Panc1 (cell line): ENCODE measurements around the gene SH3TC1. TPM values are rescaled to one million over a fixed set of nuclear protein-coding genes. Genes with fewer than 3 reads are reported as not detected.

ENCODE experiments used
- ATAC-seq: fragments of 200-7000 bp; cut with Tn5 transposase; 2 replicates; pipeline ENCODE4 v1.9.1; 2020; ENCODE audit warnings: mild to moderate bottlenecking, moderate library complexity
- BruUV-seq: library from RNA; stranded (reverse); fragments of 400-500 nt; replicated peaks from 2 replicates; lab custom pipeline; 2021; lab: Mats Ljungman, UMichigan
- CTCF ChIA-PET: fragments of 300-600 bp; sonication (Branson Sonifier 250); formaldehyde crosslinking; loops from one replicate; lab custom pipeline; 2022; ENCODE audit warnings: antibody characterized with exemption; lab: Charles Lee
- POLR2A ChIA-PET: fragments of 300-600 bp; sonication (Branson Sonifier 250); formaldehyde crosslinking; loops from one replicate; lab custom pipeline; 2022; ENCODE audit warnings: antibody characterized with exemption; lab: Charles Lee
- DNase-seq: peaks from one replicate; pipeline ENCODE4 v3.0.0-alpha.2; 2010; ENCODE audit warnings: low read depth, low spot score
- H3K27ac ChIP-seq: 2 replicates; pipeline ENCODE4 v1.5.1; 2011; ENCODE audit warnings: mild to moderate bottlenecking, low read length, inconsistent platforms
- H3K27me3 ChIP-seq: fragments of 200-500 bp; sonication (Bioruptor generic); 2 replicates; pipeline ENCODE4 v1.6.0; 2014; ENCODE audit warnings: low read length, inconsistent platforms; ENCODE audit not compliant: control insufficient read depth, insufficient read depth
- H3K36me3 ChIP-seq: fragments of 200-500 bp; sonication (Bioruptor generic); 2 replicates; pipeline ENCODE4 v1.5.1; 2014; ENCODE audit warnings: inconsistent platforms, mild to moderate bottlenecking, low read length, moderate library complexity; ENCODE audit not compliant: control insufficient read depth, insufficient read depth
- H3K4me1 ChIP-seq: 2 replicates; pipeline ENCODE4 v1.5.1; 2011; ENCODE audit warnings: inconsistent platforms, mild to moderate bottlenecking, low read length, moderate library complexity; ENCODE audit not compliant: control insufficient read depth, insufficient read depth
- H3K4me3 ChIP-seq, 2 experiments: 2 replicates each; pipeline ENCODE4 v1.5.1; 2011 to 2012; ENCODE audit warnings: low read depth in 2 of 2, low read length in 2 of 2, mild to moderate bottlenecking in 2 of 2, inconsistent platforms in 1 of 2, moderate library complexity in 1 of 2
- H3K9me3 ChIP-seq: fragments of 200-500 bp; sonication (Bioruptor generic); 2 replicates; pipeline ENCODE4 v1.5.1; 2014; ENCODE audit warnings: low read depth, mild to moderate bottlenecking, inconsistent platforms, low read length, moderate library complexity; ENCODE audit not compliant: control insufficient read depth, insufficient read depth
- POLR2AphosphoS5 ChIP-seq: IDR thresholded peaks from 2 replicates; pipeline ENCODE4 v1.6.1; 2012; ENCODE audit warnings: mild to moderate bottlenecking, low read depth, low read length, moderate library complexity
- SIN3A ChIP-seq: IDR thresholded peaks from 2 replicates; pipeline ENCODE4 v1.6.1; 2012; ENCODE audit warnings: low read depth, mild to moderate bottlenecking, low read length, moderate library complexity, borderline replicate concordance; ENCODE audit not compliant: insufficient read depth
- TCF7L2 ChIP-seq: IDR thresholded peaks from 2 replicates; pipeline ENCODE4 v1.6.1; 2011; ENCODE audit warnings: mild to moderate bottlenecking, low read depth, low read length, inconsistent platforms
- in situ Hi-C: cut with HindIII; loops from 2 replicates; pipeline ENCODE4 v1.10.0; 2016; ENCODE audit warnings: low sequenced_read_pairs, low pct_unique_long_range_greater_than_20kb
- intact Hi-C: fragments of 100-400 bp; cut with micrococcal nuclease; formaldehyde crosslinking; loops from one replicate; pipeline ENCODE4 v1.10.0; 2022; ENCODE audit not compliant: unreplicated experiment
- total RNA-seq: library from RNA; stranded (reverse); gene quantifications from one replicate; pipeline ENCODE4 v1.2.1, GENCODE V29; 2021; ENCODE audit not compliant: unreplicated experiment
- TF ChIP-seq, protein P1 (sequence below), 2 experiments: IDR thresholded peaks; 2 replicates each; pipeline ENCODE4 v1.6.1; 2011 to 2012; ENCODE audit warnings: low read depth in 2 of 2, control low read depth in 1 of 2, low read length in 1 of 2, mild to moderate bottlenecking in 1 of 2, moderate library complexity in 1 of 2; ENCODE audit not compliant: insufficient read depth in 1 of 2
- TF ChIP-seq, protein P2 (sequence below): fragments of 450-650 bp; IDR thresholded peaks from 2 replicates; pipeline ENCODE4 v1.5.1; 2017; ENCODE audit warnings: mild to moderate bottlenecking

The SH3TC1 gene
- total RNA-seq, 1 experiment from 2014 or later = 4.5 TPM

DNA sequence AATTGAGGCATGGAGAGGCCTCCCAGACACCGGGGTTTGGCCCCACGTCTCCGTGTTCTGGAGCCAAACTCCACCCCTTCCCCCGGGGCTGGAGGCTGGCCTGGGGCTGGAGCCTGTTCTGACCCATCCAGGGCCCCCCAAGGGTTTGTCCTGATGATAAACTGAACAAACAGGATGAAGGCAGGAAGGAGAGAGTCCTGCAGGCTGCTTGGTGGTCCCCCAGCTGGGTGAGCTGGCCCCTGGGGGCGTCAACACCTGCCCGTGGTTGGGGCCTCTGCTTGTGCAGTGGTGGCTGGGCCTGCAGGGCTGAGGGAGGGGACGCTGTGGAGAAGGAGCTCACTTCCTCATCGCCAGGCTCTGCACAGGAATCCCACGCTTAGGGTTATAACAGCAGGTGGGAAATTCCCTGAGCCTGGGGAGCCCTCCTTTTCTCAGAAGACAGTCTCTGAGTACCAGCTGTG, 2.3 kb downstream of the SH3TC1 start:
- DNase-seq (no peak), ATAC-seq (no peak)
- CTCF ChIA-PET = no interaction called here
- in situ Hi-C loops (no loop called here), intact Hi-C loops (no loop called here)
- no peak for TF ChIP-seq SIN3A
- no peak for TF ChIP-seq POLR2AphosphoS5
- TF ChIP-seq, protein P1, sequence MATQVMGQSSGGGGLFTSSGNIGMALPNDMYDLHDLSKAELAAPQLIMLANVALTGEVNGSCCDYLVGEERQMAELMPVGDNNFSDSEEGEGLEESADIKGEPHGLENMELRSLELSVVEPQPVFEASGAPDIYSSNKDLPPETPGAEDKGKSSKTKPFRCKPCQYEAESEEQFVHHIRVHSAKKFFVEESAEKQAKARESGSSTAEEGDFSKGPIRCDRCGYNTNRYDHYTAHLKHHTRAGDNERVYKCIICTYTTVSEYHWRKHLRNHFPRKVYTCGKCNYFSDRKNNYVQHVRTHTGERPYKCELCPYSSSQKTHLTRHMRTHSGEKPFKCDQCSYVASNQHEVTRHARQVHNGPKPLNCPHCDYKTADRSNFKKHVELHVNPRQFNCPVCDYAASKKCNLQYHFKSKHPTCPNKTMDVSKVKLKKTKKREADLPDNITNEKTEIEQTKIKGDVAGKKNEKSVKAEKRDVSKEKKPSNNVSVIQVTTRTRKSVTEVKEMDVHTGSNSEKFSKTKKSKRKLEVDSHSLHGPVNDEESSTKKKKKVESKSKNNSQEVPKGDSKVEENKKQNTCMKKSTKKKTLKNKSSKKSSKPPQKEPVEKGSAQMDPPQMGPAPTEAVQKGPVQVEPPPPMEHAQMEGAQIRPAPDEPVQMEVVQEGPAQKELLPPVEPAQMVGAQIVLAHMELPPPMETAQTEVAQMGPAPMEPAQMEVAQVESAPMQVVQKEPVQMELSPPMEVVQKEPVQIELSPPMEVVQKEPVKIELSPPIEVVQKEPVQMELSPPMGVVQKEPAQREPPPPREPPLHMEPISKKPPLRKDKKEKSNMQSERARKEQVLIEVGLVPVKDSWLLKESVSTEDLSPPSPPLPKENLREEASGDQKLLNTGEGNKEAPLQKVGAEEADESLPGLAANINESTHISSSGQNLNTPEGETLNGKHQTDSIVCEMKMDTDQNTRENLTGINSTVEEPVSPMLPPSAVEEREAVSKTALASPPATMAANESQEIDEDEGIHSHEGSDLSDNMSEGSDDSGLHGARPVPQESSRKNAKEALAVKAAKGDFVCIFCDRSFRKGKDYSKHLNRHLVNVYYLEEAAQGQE (IDR thresholded peaks at IDR 0.05; ENCODE audit: insufficient read depth in 1 of 2, low read depth in 2 of 2, low read length in 1 of 2) = no peak
- no peak for TF ChIP-seq TCF7L2
- TF ChIP-seq, protein P2, sequence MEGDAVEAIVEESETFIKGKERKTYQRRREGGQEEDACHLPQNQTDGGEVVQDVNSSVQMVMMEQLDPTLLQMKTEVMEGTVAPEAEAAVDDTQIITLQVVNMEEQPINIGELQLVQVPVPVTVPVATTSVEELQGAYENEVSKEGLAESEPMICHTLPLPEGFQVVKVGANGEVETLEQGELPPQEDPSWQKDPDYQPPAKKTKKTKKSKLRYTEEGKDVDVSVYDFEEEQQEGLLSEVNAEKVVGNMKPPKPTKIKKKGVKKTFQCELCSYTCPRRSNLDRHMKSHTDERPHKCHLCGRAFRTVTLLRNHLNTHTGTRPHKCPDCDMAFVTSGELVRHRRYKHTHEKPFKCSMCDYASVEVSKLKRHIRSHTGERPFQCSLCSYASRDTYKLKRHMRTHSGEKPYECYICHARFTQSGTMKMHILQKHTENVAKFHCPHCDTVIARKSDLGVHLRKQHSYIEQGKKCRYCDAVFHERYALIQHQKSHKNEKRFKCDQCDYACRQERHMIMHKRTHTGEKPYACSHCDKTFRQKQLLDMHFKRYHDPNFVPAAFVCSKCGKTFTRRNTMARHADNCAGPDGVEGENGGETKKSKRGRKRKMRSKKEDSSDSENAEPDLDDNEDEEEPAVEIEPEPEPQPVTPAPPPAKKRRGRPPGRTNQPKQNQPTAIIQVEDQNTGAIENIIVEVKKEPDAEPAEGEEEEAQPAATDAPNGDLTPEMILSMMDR = no peak
- no TSS peak for BruUV-seq
- Histone ChIP-seq H3K27ac (no peak overlapping the region), H3K36me3 (no peaks in the 10 kb centered on the region), H3K9me3 (no peaks in the 10 kb centered on the region), H3K4me3 (no peak overlapping the region), H3K27me3 (no peaks in the 10 kb centered on the region), H3K4me1 (peaks cover 12% of the 10 kb centered on the region)
- POLR2A ChIA-PET = no interaction called here

DNA sequence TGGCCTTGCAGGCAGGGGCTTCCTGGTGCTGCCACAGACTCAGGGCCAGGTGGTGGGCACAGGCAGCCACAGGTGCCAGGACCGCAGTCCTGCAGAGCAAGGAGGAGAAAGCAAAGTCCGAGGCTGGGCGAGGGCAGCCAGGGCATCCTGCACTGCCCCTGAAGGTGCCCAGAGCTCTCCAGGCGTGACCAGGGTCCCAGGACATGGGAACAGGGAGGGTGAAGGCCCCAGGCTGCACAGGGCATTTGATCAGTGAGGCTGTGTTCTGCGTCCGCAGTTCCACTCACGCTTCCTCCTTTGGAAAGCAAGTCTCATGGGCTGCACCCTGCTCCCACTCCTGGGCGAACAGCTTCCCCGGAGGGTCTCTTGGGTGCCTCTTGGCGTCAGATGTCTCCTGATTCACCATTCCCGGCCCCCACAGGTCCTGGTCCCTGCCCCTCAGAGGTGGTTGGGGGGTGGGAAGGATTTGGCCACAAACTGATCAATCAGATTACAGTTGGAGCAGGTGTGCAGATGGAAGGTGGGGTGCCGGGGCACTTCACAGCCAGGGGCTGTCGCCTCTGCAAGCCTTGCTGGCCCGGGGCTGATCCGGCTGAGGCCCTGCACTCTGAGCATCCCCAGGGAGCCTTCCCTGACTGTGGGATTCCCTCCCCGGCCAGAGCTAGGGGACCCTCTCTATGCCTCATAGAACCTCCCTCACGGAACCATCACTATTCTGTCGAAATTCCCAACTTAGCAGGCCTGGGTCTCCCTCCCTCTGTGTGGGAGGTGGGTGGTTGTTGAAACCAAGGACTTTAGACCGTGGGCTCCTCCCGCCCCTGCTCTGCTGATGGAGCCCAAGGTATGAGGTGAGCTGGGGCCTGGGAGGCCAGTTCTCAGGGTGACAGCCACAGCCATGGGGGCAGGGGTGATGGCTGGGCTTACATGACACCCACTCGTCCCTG, 3.3 kb downstream of the SH3TC1 start:
- CTCF ChIA-PET = no interaction called here

More for the DNA sequence above, 3.3 kb downstream of the SH3TC1 start:
- H3K36me3 ChIP-seq = no peaks in the 10 kb centered on the region
- H3K27ac ChIP-seq = no peak overlapping the region
- TF ChIP-seq TCF7L2 = no peak
- TF ChIP-seq, protein P1 (IDR thresholded peaks at IDR 0.05; ENCODE audit: insufficient read depth in 1 of 2, low read depth in 2 of 2, low read length in 1 of 2) = no peak
- TF ChIP-seq POLR2AphosphoS5 = no peak
- TF ChIP-seq, protein P2 = no peak
- no peak for TF ChIP-seq SIN3A
- in situ Hi-C loops = no loop called here
- DNase-seq (no peak), ATAC-seq (no peak)
- BruUV-seq = no TSS peak
- H3K27me3 ChIP-seq = no peaks in the 10 kb centered on the region
- H3K4me1 ChIP-seq = peaks cover 12% of the 10 kb centered on the region
- intact Hi-C loops = no loop called here
- no peak overlapping the region for H3K4me3 ChIP-seq
- no peaks in the 10 kb centered on the region for H3K9me3 ChIP-seq
- POLR2A ChIA-PET = no interaction called here
